KG1 (cell line): Measurements from ENCODE around the gene CLDN18.

ENCODE experiments used
- DNase-seq: peaks from one replicate; lab custom pipeline; 2025; lab: John Stamatoyannopoulos, UW

The CLDN18 gene

DNA sequence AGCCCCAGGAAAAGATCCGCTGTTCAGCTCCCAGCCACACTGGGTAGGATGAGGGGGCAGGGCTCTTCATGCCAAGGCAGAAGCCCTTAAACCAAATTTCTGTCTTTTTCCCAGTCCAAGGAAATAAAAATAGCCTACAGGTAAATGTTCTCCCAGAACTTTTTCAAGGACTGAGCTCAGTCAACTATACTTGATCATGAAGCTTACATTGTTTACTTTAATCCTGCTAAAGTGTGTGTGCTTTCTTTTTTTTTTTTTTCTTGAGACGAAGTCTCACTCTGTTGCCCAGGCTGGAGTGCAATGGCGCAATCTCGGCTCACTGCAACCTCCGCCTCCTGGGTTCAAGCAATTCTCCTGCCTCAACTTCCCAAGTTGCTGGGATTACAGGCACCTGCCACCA, 17.9 kb downstream of the CLDN18 start:
- no peak for DNase-seq

DNA sequence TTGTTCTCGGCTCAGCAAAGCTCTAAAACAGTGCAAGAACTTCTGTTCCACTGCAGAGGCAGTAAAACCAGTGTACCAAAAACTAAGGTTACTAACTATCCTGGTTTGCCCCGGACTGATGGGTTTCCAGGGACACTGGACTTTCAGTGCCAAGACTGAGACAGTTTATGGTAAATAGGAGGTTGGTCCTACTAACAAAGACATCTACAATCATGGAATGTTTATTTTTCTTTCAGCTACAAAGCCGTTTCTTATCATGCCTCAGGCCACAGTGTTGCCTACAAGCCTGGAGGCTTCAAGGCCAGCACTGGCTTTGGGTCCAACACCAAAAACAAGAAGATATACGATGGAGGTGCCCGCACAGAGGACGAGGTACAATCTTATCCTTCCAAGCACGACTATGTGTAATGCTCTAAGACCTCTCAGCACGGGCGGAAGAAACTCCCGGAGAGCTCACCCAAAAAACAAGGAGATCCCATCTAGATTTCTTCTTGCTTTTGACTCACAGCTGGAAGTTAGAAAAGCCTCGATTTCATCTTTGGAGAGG, 20.8 kb downstream of the CLDN18 start:
- no peak for DNase-seq

- DNase-seq, result no peak
These were observed 21.6 kb downstream of the CLDN18 start for GRCh38 chr3:138031536-138031935.

GRCh38 chr3:138032567-138032966, 22.6 kb downstream of the CLDN18 start:
- DNase-seq, result no peak

DNA sequence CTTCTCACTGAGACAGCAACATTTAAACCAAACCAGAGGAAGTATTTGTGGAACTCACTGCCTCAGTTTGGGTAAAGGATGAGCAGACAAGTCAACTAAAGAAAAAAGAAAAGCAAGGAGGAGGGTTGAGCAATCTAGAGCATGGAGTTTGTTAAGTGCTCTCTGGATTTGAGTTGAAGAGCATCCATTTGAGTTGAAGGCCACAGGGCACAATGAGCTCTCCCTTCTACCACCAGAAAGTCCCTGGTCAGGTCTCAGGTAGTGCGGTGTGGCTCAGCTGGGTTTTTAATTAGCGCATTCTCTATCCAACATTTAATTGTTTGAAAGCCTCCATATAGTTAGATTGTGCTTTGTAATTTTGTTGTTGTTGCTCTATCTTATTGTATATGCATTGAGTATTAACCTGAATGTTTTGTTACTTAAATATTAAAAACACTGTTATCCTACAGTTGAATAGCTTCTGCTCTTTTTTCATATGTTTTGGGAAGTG, 23.3 kb downstream of the CLDN18 start:
- no peak for DNase-seq

GRCh38 chr3:138034918-138035317, 25.0 kb downstream of the CLDN18 start:
- DNase-seq, result no peak

DNA sequence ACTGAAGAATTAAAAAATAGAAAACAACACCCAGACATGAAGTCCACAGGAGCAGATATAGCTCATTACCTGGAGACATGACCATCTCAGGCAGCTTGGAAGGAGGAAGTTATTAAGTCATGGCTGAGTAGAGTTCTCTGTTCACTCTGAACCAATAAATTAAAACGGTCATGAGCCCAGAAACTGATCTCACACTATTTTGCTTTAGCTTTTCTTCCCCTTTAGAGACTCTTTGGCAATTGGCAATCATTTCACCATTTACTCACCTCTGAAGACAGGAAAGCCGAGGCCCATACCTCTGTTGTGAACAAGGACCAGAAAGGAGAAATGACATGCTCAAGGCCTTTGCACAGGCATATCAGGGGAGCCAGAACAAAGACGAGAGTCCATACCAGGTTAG, 26.6 kb downstream of the CLDN18 start:
- no peak for DNase-seq

GRCh38 chr3:138038725-138039462, 28.9 kb downstream of the CLDN18 start:
- no peak for DNase-seq

DNA sequence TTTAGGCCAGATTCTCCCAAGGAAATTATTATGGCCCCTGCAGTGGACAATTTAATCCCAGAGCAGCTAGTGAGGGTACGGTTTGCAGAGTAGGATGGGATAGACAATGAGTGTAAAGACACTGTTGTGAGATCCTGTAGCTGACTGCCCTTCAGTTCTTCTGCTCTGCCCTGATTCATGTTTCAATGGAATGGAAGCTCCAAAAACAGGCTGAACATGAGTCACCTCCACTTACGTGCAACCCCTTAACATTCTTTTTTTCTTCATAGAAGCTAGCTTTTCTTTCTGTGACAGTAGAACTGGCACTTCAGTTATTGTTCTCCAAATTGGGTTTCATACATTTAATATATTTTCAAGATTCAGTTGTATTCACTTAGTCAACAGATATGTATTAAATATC, 32.1 kb downstream of the CLDN18 start:
- no peak for DNase-seq

GRCh38 chr3:138043266-138044029, 33.5 kb downstream of the CLDN18 start:
- no peak for DNase-seq

GRCh38 chr3:138046085-138046484, 36.1 kb downstream of the CLDN18 start:
- no peak for DNase-seq

GRCh38 chr3:138046955-138047354, 37.0 kb downstream of the CLDN18 start:
- no peak for DNase-seq

GRCh38 chr3:138047596-138048158, 37.7 kb downstream of the CLDN18 start:
- no peak for DNase-seq

GRCh38 chr3:138049157-138049919, 39.4 kb downstream of the CLDN18 start:
- no peak for DNase-seq

GRCh38 chr3:138051947-138052802, 42.2 kb downstream of the CLDN18 start:
- peak; percentile 13 for DNase-seq

DNA sequence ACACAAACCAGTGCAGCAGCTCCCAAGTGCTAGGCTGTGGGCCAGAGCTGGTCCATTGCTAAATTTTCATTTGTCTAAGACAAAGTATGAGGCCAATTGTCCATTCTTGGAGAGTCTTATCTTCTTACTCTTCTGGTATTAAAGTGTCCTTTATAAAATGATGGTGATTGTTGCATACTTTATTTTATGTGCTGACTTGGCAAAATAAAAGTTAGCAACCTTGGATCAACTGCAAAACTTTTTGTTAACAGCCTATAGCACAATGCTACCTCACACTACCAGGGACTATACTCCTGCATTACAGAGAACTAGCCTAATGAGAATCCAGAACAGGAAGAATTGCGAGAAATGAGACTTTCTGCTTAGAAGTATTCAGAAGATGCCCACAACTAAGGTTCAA, 44.1 kb downstream of the CLDN18 start:
- no peak for DNase-seq

- no peak for DNase-seq
These were observed 47.4 kb downstream of the CLDN18 start for GRCh38 chr3:138057384-138057783.

GRCh38 chr3:138059261-138059660, 49.3 kb downstream of the CLDN18 start:
- DNase-seq, result no peak

GRCh38 chr3:138060792-138061191, 50.8 kb downstream of the CLDN18 start:
- DNase-seq, result no peak

DNA sequence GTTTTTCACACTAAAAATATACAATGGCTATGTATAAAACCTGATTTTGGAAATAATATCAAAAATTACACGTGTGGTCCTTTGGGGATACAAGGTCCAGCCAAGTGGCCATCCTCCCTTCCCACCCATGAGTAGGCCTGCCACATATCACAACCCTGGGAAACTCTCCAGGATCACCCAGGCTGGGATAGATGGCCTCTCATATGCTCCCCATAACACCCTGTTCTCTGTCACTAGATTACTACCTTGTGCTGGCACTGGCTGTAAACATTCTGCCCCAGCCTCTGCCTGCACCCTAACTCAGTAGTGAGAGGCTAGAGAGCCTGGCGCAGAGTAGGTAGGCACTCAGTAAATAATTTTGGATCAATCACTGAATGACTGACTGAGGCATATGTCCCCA, 52.1 kb downstream of the CLDN18 start:
- no peak for DNase-seq

GRCh38 chr3:138062626-138063025, 52.7 kb downstream of the CLDN18 start:
- DNase-seq, result no peak
